NCI-H510A (cell line): ENCODE results near the gene WBP1L.
"Not testable (repeated sequence)": the region's sequence is repeated elsewhere in the genome, so short reads cannot be mapped to it uniquely, and the experiment has no call there.

Source experiments
- DNase-seq: peaks from one replicate; lab custom pipeline; 2025; lab: John Stamatoyannopoulos, UW

Gene WBP1L

GRCh38 chr10:102758933-102759262 lies 15.2 kb downstream of the WBP1L start:
- DNase-seq = not testable (repeated sequence)

GRCh38 chr10:102759497-102760210 lies 15.9 kb downstream of the WBP1L start:
- DNase-seq = no peak

- DNase-seq = no peak
Measured at GRCh38 chr10:102761981-102762380, 18.2 kb downstream of the WBP1L start.

GRCh38 chr10:102762401-102763015 lies 18.8 kb downstream of the WBP1L start:
- DNase-seq = no peak

- DNase-seq = no peak
Measured at GRCh38 chr10:102763037-102763607, 19.4 kb downstream of the WBP1L start.

- DNase-seq = no peak
Measured at GRCh38 chr10:102764470-102765161, 20.9 kb downstream of the WBP1L start.

- DNase-seq = no peak
Measured at GRCh38 chr10:102765336-102765735, 21.6 kb downstream of the WBP1L start.

GRCh38 chr10:102767428-102768160 lies 23.8 kb downstream of the WBP1L start:
- no peak for DNase-seq

GRCh38 chr10:102769375-102770107 lies 25.8 kb downstream of the WBP1L start:
- DNase-seq = no peak

GRCh38 chr10:102770108-102770482 lies 26.3 kb downstream of the WBP1L start:
- DNase-seq = no peak

GRCh38 chr10:102770792-102771191 lies 27.0 kb downstream of the WBP1L start:
- no peak for DNase-seq

GRCh38 chr10:102773320-102773719 lies 29.6 kb downstream of the WBP1L start:
- DNase-seq = no peak

- DNase-seq = no peak
Measured at GRCh38 chr10:102773986-102774385, 30.2 kb downstream of the WBP1L start.

GRCh38 chr10:102775201-102775934 lies 31.6 kb downstream of the WBP1L start:
- no peak for DNase-seq

GRCh38 chr10:102775935-102776669 lies 32.4 kb downstream of the WBP1L start:
- DNase-seq = no peak

GRCh38 chr10:102776779-102777456 lies 33.2 kb downstream of the WBP1L start:
- no peak for DNase-seq

GRCh38 chr10:102777711-102778453 lies 34.1 kb downstream of the WBP1L start:
- DNase-seq = no peak

GRCh38 chr10:102778781-102779180 lies 35.0 kb downstream of the WBP1L start:
- DNase-seq = no peak
